ENCODE measurements around the gene CCND1. TPM values are rescaled to one million over a fixed set of nuclear protein-coding genes. Genes with fewer than 3 reads are reported as not detected.

Gene CCND1
- total and polyA plus RNA-seq, 2 of the 8 experiments (the other 6 are each of a cell fraction or from before 2014, with no cell fraction given) = 64.5 to 170 TPM

- peak; percentile 77 for TF ChIP-seq E2F6 (IDR thresholded peaks at IDR 0.05)
- no peak; a peak in 1 of 4 replicates for TF ChIP-seq HDAC2 (IDR thresholded peaks at IDR 0.05; ENCODE audit: borderline replicate concordance in 1 of 2, low read depth in 2 of 2, low read length in 2 of 2)
- no peak for TF ChIP-seq EGR1 (IDR thresholded peaks at IDR 0.05; ENCODE audit: borderline replicate concordance, low read depth, low read length)
- peak in 1 of 2 experiments; percentile 48; a peak in 1 of 3 replicates for TF ChIP-seq POLR2A (IDR thresholded peaks at IDR 0.05; ENCODE audit: control extremely low read depth in 1 of 2, low read depth in 2 of 2, low read length in 2 of 2)
- TF ChIP-seq NANOG (IDR thresholded peaks at IDR 0.05; ENCODE audit: insufficient read depth, low read depth, low read length, poor library complexity, severe bottlenecking) = no peak
- TF ChIP-seq SIN3A (conservative IDR thresholded peaks at IDR 0.05 in 1 of 2, IDR thresholded peaks at IDR 0.05 in 1 of 2; ENCODE audit: low read depth in 1 of 2, low read length in 2 of 2) = no peak; a peak in 1 of 4 replicates
- TF ChIP-seq ATF3 (IDR thresholded peaks at IDR 0.05; ENCODE audit: insufficient read depth, low read depth, low read length) = no peak
- TF ChIP-seq GABPA (IDR thresholded peaks at IDR 0.05; ENCODE audit: borderline replicate concordance, insufficient read depth, low read length) = no peak
- TF ChIP-seq EZH2 (IDR thresholded peaks at IDR 0.05; ENCODE audit: low read depth, low read length, severe bottlenecking) = no peak
- TF ChIP-seq JUN (IDR thresholded peaks at IDR 0.05; ENCODE audit: low read depth, low read length) = no peak
- TF ChIP-seq MAFK (IDR thresholded peaks at IDR 0.05; ENCODE audit: low read depth, low read length) = no peak
- TF ChIP-seq CREB1 (IDR thresholded peaks at IDR 0.05) = peak; percentile 36; the same call in 1 of the 2 replicates
- no peak for TF ChIP-seq RNF2 (IDR thresholded peaks at IDR 0.05; ENCODE audit: borderline replicate concordance, low read depth, low read length, missing control alignments, poor library complexity, severe bottlenecking)
- TF ChIP-seq ATF2 (IDR thresholded peaks at IDR 0.05; ENCODE audit: low read length) = no peak
- no peak for TF ChIP-seq CBX5 (IDR thresholded peaks at IDR 0.05; ENCODE audit: low read depth, low read length)
- TF ChIP-seq TAF7 (optimal IDR thresholded peaks at IDR 0.05; ENCODE audit: borderline replicate concordance, low read depth, low read length) = peak; percentile 51
- peak; percentile 69 for TF ChIP-seq TEAD4 (IDR thresholded peaks at IDR 0.05; ENCODE audit: low read depth, low read length)
- TF ChIP-seq KDM5A (IDR thresholded peaks at IDR 0.05; ENCODE audit: low read length) = no peak
Observed at GRCh38 chr11:69637941-69638871, 2.8 kb upstream of the CCND1 start (continued).

Measured in H1 (cell line).